Breast epithelium (tissue), 4 donors: ENCODE results near the gene CCDC27. TPM values are rescaled to one million over a fixed set of nuclear protein-coding genes. Genes with fewer than 3 reads are reported as not detected.

Experiments
- DNase-seq, 2 donors: peaks; one replicate each; pipeline ENCODE4 v3.0.0-alpha.2; 2019; ENCODE audit warnings: low spot score in 2 of 2
- H3K27ac ChIP-seq, 2 donors: fragments of 200-600 bp; sonication (generic) in 1 of 2; one replicate each; pipeline ENCODE4 v1.5.1; 2016 to 2019; ENCODE audit warnings: mild to moderate bottlenecking in 1 of 2
- H3K27me3 ChIP-seq, 2 donors: fragments of 200-600 bp; sonication (generic) in 1 of 2; one replicate each; pipeline versions ENCODE4 v1.5.1 to v1.6.0; 2017 to 2019; ENCODE audit warnings: control low read depth in 1 of 2, mild to moderate bottlenecking in 1 of 2
- H3K36me3 ChIP-seq: fragments of 200-600 bp; one replicate; pipeline ENCODE4 v1.5.1; 2019
- H3K4me1 ChIP-seq, 2 donors: fragments of 200-600 bp; sonication (generic); one replicate each; pipeline ENCODE4 v1.5.1; 2016 to 2019; ENCODE audit warnings: control low read depth in 1 of 2
- H3K4me3 ChIP-seq, 3 donors: fragments of 200-600 bp; sonication (generic); 1 replicate in 2 of 3; 2 replicates in 1 of 3; pipeline ENCODE4 v1.5.1; 2016 to 2019; ENCODE audit warnings: mild to moderate bottlenecking in 3 of 3, moderate library complexity in 2 of 3
- H3K9me3 ChIP-seq, 2 donors: fragments of 200-600 bp; sonication (generic) in 1 of 2; one replicate each; pipeline ENCODE4 v1.5.1; 2016 to 2019; ENCODE audit warnings: control low read depth in 1 of 2
- CTCF ChIP-seq, 3 donors: fragments of 450-650 bp; IDR thresholded peaks; one replicate each; pipeline ENCODE4 v1.5.1; 2016 to 2017; ENCODE audit warnings: antibody characterized with exemption in 3 of 3, mild to moderate bottlenecking in 3 of 3, moderate library complexity in 3 of 3
- POLR2A ChIP-seq: fragments of 450-650 bp; IDR thresholded peaks from one replicate; pipeline ENCODE4 v1.6.1; 2016; ENCODE audit warnings: antibody characterized with exemption, mild to moderate bottlenecking, moderate library complexity
- POLR2AphosphoS5 ChIP-seq, 3 donors: sonication (generic); formaldehyde crosslinking; IDR thresholded peaks; one replicate each; pipeline ENCODE4 v1.6.1; 2017; ENCODE audit warnings: antibody characterized with exemption in 3 of 3
- intact Hi-C: fragments of 100-400 bp; cut with DNase I; formaldehyde crosslinking; loops from one replicate; pipeline ENCODE4 v1.15.1; 2023; ENCODE audit warnings: low total_unique reads
- total RNA-seq, 3 donors: library from RNA; depleted of rRNA; stranded (reverse); fragments of >200 nt; gene quantifications; one replicate each; pipeline ENCODE4 v1.1.0, GENCODE V29; 2016

CCDC27 gene
- total RNA-seq, 3 donors from 2014 or later: not detected

GRCh38 chr1:3714284-3714741 is 37.9 kb upstream of the CCDC27 start:
- H3K36me3 ChIP-seq: no peaks in the 10 kb centered on the region
- no peak overlapping the region for H3K4me3 ChIP-seq
- no peak for DNase-seq
- peak overlapping the region in 1 of 2 donors; percentile 87 for H3K27ac ChIP-seq
- H3K9me3 ChIP-seq: no peaks in the 10 kb centered on the region
- H3K4me1 ChIP-seq: no peaks in the 10 kb centered on the region
- intact Hi-C loops: no loop called here
- TF ChIP-seq CTCF (IDR thresholded peaks at IDR 0.05) (no peak), POLR2AphosphoS5 (IDR thresholded peaks at IDR 0.05) (no peak), POLR2A (no peak)
- peaks cover 0 to 90% of the 10 kb centered on the region in 2 donors for H3K27me3 ChIP-seq

- Histone ChIP-seq H3K27me3 (peaks cover 0 to 88% of the 10 kb centered on the region in 2 donors), H3K4me1 (no peaks in the 10 kb centered on the region), H3K36me3 (no peaks in the 10 kb centered on the region), H3K4me3 (no peak overlapping the region), H3K9me3 (no peaks in the 10 kb centered on the region), H3K27ac (peak overlapping the region in 1 of 2 donors; percentile 87)
- intact Hi-C loops: no loop called here
- no peak for TF ChIP-seq POLR2A
- no peak for TF ChIP-seq CTCF (IDR thresholded peaks at IDR 0.05)
- no peak for TF ChIP-seq POLR2AphosphoS5 (IDR thresholded peaks at IDR 0.05)
- no peak for DNase-seq
Measured at GRCh38 chr1:3714814-3715213, 37.4 kb upstream of the CCDC27 start.

- TF ChIP-seq CTCF (IDR thresholded peaks at IDR 0.05) (no peak), POLR2A (no peak), POLR2AphosphoS5 (IDR thresholded peaks at IDR 0.05) (no peak)
- intact Hi-C loops: no loop called here
- H3K27me3 ChIP-seq: peaks cover 0 to 73% of the 10 kb centered on the region in 2 donors
Measured at GRCh38 chr1:3716351-3716750, 35.9 kb upstream of the CCDC27 start.

GRCh38 chr1:3717041-3717714 is 35.1 kb upstream of the CCDC27 start:
- intact Hi-C loops: no loop called here
- H3K4me1 ChIP-seq: no peaks in the 10 kb centered on the region
- H3K27me3 ChIP-seq: peaks cover 0 to 64% of the 10 kb centered on the region in 2 donors
- peak overlapping the region in 1 of 2 donors; percentile 55 for H3K27ac ChIP-seq
- peak in 1 of 2 donors; percentile 86 for DNase-seq
- peak overlapping the region in 2 of 3 donors; percentile 13 to 47 for H3K4me3 ChIP-seq
- TF ChIP-seq POLR2A (no peak), CTCF (IDR thresholded peaks at IDR 0.05) (no peak), POLR2AphosphoS5 (IDR thresholded peaks at IDR 0.05) (peak in 1 of 3 donors; percentile 30)
- H3K36me3 ChIP-seq: no peaks in the 10 kb centered on the region
- no peaks in the 10 kb centered on the region for H3K9me3 ChIP-seq

More at GRCh38 chr1:3716351-3716750, 35.9 kb upstream of the CCDC27 start:
- Histone ChIP-seq H3K9me3 (no peaks in the 10 kb centered on the region), H3K36me3 (no peaks in the 10 kb centered on the region), H3K4me3 (no peak overlapping the region), H3K4me1 (no peaks in the 10 kb centered on the region), H3K27ac (peak overlapping the region; percentile 76 to 87)
- no peak for DNase-seq
